ENCODE data around the gene BTBD18.

BTBD18 gene

GRCh38 chr11:57792060-57792541 lies 40.5 kb upstream of the BTBD18 start (continued):
- TF ChIP-seq CSRNP3 (CRISPR knock-in tag; IDR thresholded peaks at IDR 0.05), result no peak
- no peak for TF ChIP-seq GLIS3 (CRISPR knock-in tag; IDR thresholded peaks at IDR 0.05)
- no peak for TF ChIP-seq ZNF8 (CRISPR knock-in tag; IDR thresholded peaks at IDR 0.05)
- no peak for TF ChIP-seq ISL1 (CRISPR knock-in tag; IDR thresholded peaks at IDR 0.05)
- no peak for TF ChIP-seq CSDC2 (CRISPR knock-in tag; IDR thresholded peaks at IDR 0.05)
- TF ChIP-seq SNAI2 (CRISPR knock-in tag; IDR thresholded peaks at IDR 0.05), result no peak
- no peak for TF ChIP-seq PPARA (CRISPR knock-in tag; IDR thresholded peaks at IDR 0.05; ENCODE audit: borderline replicate concordance)
- no peak for TF ChIP-seq ARNTL (CRISPR knock-in tag; IDR thresholded peaks at IDR 0.05; ENCODE audit: borderline replicate concordance, low read depth)
- TF ChIP-seq ZC3H10 (CRISPR knock-in tag; IDR thresholded peaks at IDR 0.05), result no peak
- no peak for TF ChIP-seq POU6F1 (CRISPR knock-in tag; IDR thresholded peaks at IDR 0.05; ENCODE audit: borderline replicate concordance, low read depth)

- no peak for ATAC-seq
- TF ChIP-seq ZNF565 (CRISPR knock-in tag; conservative IDR thresholded peaks at IDR 0.05; ENCODE audit: low read depth) (no peak), ARNTL (CRISPR knock-in tag; IDR thresholded peaks at IDR 0.05; ENCODE audit: borderline replicate concordance, low read depth) (no peak), TCF4 (CRISPR knock-in tag; IDR thresholded peaks at IDR 0.05; ENCODE audit: borderline replicate concordance) (no peak), CREB5 (CRISPR knock-in tag; IDR thresholded peaks at IDR 0.05; ENCODE audit: low read depth) (no peak), ISL1 (CRISPR knock-in tag; IDR thresholded peaks at IDR 0.05) (no peak), BACH2 (CRISPR knock-in tag; IDR thresholded peaks at IDR 0.05; ENCODE audit: borderline replicate concordance) (no peak), ZNF8 (CRISPR knock-in tag; IDR thresholded peaks at IDR 0.05) (no peak), ZNF70 (CRISPR knock-in tag; IDR thresholded peaks at IDR 0.05) (no peak), CSDC2 (CRISPR knock-in tag; IDR thresholded peaks at IDR 0.05) (no peak), CSRNP3 (CRISPR knock-in tag; IDR thresholded peaks at IDR 0.05) (no peak)
Measured at GRCh38 chr11:57791321-57792059, 39.9 kb upstream of the BTBD18 start.

DNA sequence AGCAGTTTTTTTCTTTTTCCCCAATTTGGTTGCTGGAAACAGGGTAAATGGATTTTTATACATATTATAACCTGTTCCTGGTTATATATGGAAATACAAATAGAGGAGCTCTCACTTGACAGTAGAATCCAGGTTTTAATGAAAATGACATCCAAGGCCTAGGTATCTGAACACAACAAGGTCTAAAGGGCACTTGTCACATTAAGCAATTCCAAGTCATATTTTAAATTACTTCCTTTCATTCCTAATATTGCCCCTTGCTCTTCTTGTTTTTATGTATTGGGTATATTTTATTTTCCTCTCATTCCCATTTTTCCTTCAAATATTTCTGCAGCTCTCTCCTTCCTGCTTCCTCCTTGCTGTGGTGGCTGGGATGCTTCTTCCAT lies 37.1 kb upstream of the BTBD18 start:
- TF ChIP-seq ZNF8 (CRISPR knock-in tag; IDR thresholded peaks at IDR 0.05) (no peak), TOX (CRISPR knock-in tag; IDR thresholded peaks at IDR 0.05; ENCODE audit: borderline replicate concordance) (no peak), ESRRG (CRISPR knock-in tag; IDR thresholded peaks at IDR 0.05) (no peak), CSDC2 (CRISPR knock-in tag; IDR thresholded peaks at IDR 0.05) (no peak), PPARA (CRISPR knock-in tag; IDR thresholded peaks at IDR 0.05; ENCODE audit: borderline replicate concordance) (no peak)
- TF ChIP-seq, protein P1, sequence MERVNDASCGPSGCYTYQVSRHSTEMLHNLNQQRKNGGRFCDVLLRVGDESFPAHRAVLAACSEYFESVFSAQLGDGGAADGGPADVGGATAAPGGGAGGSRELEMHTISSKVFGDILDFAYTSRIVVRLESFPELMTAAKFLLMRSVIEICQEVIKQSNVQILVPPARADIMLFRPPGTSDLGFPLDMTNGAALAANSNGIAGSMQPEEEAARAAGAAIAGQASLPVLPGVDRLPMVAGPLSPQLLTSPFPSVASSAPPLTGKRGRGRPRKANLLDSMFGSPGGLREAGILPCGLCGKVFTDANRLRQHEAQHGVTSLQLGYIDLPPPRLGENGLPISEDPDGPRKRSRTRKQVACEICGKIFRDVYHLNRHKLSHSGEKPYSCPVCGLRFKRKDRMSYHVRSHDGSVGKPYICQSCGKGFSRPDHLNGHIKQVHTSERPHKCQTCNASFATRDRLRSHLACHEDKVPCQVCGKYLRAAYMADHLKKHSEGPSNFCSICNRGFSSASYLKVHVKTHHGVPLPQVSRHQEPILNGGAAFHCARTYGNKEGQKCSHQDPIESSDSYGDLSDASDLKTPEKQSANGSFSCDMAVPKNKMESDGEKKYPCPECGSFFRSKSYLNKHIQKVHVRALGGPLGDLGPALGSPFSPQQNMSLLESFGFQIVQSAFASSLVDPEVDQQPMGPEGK (CRISPR knock-in tag; IDR thresholded peaks at IDR 0.05; ENCODE audit: borderline replicate concordance), result no peak
- TF ChIP-seq, protein P2, sequence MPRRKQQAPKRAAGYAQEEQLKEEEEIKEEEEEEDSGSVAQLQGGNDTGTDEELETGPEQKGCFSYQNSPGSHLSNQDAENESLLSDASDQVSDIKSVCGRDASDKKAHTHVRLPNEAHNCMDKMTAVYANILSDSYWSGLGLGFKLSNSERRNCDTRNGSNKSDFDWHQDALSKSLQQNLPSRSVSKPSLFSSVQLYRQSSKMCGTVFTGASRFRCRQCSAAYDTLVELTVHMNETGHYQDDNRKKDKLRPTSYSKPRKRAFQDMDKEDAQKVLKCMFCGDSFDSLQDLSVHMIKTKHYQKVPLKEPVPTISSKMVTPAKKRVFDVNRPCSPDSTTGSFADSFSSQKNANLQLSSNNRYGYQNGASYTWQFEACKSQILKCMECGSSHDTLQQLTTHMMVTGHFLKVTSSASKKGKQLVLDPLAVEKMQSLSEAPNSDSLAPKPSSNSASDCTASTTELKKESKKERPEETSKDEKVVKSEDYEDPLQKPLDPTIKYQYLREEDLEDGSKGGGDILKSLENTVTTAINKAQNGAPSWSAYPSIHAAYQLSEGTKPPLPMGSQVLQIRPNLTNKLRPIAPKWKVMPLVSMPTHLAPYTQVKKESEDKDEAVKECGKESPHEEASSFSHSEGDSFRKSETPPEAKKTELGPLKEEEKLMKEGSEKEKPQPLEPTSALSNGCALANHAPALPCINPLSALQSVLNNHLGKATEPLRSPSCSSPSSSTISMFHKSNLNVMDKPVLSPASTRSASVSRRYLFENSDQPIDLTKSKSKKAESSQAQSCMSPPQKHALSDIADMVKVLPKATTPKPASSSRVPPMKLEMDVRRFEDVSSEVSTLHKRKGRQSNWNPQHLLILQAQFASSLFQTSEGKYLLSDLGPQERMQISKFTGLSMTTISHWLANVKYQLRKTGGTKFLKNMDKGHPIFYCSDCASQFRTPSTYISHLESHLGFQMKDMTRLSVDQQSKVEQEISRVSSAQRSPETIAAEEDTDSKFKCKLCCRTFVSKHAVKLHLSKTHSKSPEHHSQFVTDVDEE (CRISPR knock-in tag; IDR thresholded peaks at IDR 0.05), result no peak
- no peak for ATAC-seq

Data from SK-N-SH treated with all-trans-retinoic acid at 6 μM for 48 hours (cell line).